Neural progenitor cell (in vitro differentiated cells): ENCODE data around the gene LRRC58. TPM values are rescaled to one million over a fixed set of nuclear protein-coding genes. Genes with fewer than 3 reads are reported as not detected.
"Not testable (repeated sequence)": the region's sequence is repeated elsewhere in the genome, so short reads cannot be mapped to it uniquely, and the experiment has no call there.

ENCODE experiments used
- DNase-seq: peaks from one replicate; pipeline ENCODE4 v3.0.0-alpha.2; 2016; ENCODE audit warnings: low spot score
- H2AFZ ChIP-seq: fragments of 200-600 bp; sonication (generic); replicated peaks from 2 replicates; pipeline ENCODE4 v1.6.1; 2016; ENCODE audit warnings: antibody characterized with exemption
- H3F3A ChIP-seq: fragments of 200-600 bp; sonication (generic); 2 replicates; pipeline ENCODE4 v1.6.1; 2016; ENCODE audit warnings: antibody characterized with exemption, low read depth
- H3K27ac ChIP-seq: fragments of 200-600 bp; sonication (generic); 2 replicates; pipeline ENCODE4 v1.5.1; 2016; ENCODE audit warnings: mild to moderate bottlenecking
- H3K27me3 ChIP-seq: fragments of 200-600 bp; sonication (generic); 2 replicates; pipeline ENCODE4 v1.6.1; 2016; ENCODE audit warnings: mild to moderate bottlenecking, moderate library complexity
- H3K36me3 ChIP-seq: fragments of 200-600 bp; sonication (generic); 2 replicates; pipeline ENCODE4 v1.5.1; 2016
- H3K4me1 ChIP-seq: fragments of 200-600 bp; sonication (generic); 2 replicates; pipeline ENCODE4 v1.6.1; 2016; ENCODE audit warnings: mixed run types
- H3K4me2 ChIP-seq: fragments of 200-600 bp; sonication (generic); 2 replicates; pipeline ENCODE4 v1.6.1; 2016
- H3K4me3 ChIP-seq: fragments of 200-600 bp; sonication (generic); 2 replicates; pipeline ENCODE4 v1.5.1; 2016
- H3K79me2 ChIP-seq: fragments of 200-600 bp; sonication (generic); 2 replicates; pipeline ENCODE4 v1.6.1; 2016; ENCODE audit warnings: low read depth
- H3K9ac ChIP-seq: fragments of 200-600 bp; sonication (generic); 2 replicates; pipeline ENCODE4 v1.6.1; 2016
- H3K9me3 ChIP-seq: fragments of 200-600 bp; sonication (generic); 2 replicates; pipeline ENCODE4 v1.5.1; 2016; ENCODE audit warnings: low read depth
- H4K20me1 ChIP-seq: fragments of 200-600 bp; sonication (generic); 2 replicates; pipeline ENCODE4 v1.6.1; 2016; ENCODE audit warnings: low read depth
- H3K27ac Mint-ChIP-seq: 3 replicates; pipeline ENCODE4 v1.8.0; 2021; ENCODE audit warnings: mixed read lengths
- H3K27me3 Mint-ChIP-seq: 2 replicates; pipeline ENCODE4 v1.8.0; 2022; ENCODE audit warnings: low read depth, mild to moderate bottlenecking, inconsistent platforms, moderate library complexity, mixed read lengths; ENCODE audit not compliant: insufficient read depth
- H3K36me3 Mint-ChIP-seq: 3 replicates; pipeline ENCODE4 v1.8.0; 2021; ENCODE audit warnings: mixed read lengths
- H3K4me1 Mint-ChIP-seq: 3 replicates; pipeline ENCODE4 v1.8.0; 2021; ENCODE audit warnings: mixed read lengths
- H3K4me3 Mint-ChIP-seq: 3 replicates; pipeline ENCODE4 v1.8.0; 2021; ENCODE audit warnings: mild to moderate bottlenecking, moderate library complexity, mixed read lengths
- H3K9me3 Mint-ChIP-seq: 3 replicates; pipeline ENCODE4 v1.8.0; 2020; ENCODE audit warnings: mixed read lengths
- EZH2 ChIP-seq: fragments of 200-600 bp; sonication (generic); IDR thresholded peaks from 2 replicates; pipeline ENCODE4 v1.6.1; 2017; ENCODE audit warnings: antibody characterized with exemption, mild to moderate bottlenecking, moderate library complexity
- EZH2phosphoT487 ChIP-seq: fragments of 200-600 bp; sonication (generic); IDR thresholded peaks from 2 replicates; pipeline ENCODE4 v1.6.1; 2017; ENCODE audit warnings: antibody characterized with exemption
- total RNA-seq: library from RNA; depleted of rRNA; stranded (reverse); fragments of >200 nt; gene quantifications from 2 replicates; pipeline ENCODE4 v1.2.3, GENCODE V29; 2015; ENCODE audit warnings: low replicate concordance
- TF ChIP-seq, protein P1 (sequence below): fragments of 200-600 bp; sonication (generic); IDR thresholded peaks from 2 replicates; pipeline ENCODE4 v1.5.1; 2017; ENCODE audit warnings: antibody characterized with exemption, mild to moderate bottlenecking

LRRC58 gene
- total RNA-seq, 1 donor from 2014 or later, result 29.2 TPM

GRCh38 chr3:120300971-120301370 lies 48.2 kb downstream of the LRRC58 start:
- no peak for DNase-seq
- TF ChIP-seq, protein P1, sequence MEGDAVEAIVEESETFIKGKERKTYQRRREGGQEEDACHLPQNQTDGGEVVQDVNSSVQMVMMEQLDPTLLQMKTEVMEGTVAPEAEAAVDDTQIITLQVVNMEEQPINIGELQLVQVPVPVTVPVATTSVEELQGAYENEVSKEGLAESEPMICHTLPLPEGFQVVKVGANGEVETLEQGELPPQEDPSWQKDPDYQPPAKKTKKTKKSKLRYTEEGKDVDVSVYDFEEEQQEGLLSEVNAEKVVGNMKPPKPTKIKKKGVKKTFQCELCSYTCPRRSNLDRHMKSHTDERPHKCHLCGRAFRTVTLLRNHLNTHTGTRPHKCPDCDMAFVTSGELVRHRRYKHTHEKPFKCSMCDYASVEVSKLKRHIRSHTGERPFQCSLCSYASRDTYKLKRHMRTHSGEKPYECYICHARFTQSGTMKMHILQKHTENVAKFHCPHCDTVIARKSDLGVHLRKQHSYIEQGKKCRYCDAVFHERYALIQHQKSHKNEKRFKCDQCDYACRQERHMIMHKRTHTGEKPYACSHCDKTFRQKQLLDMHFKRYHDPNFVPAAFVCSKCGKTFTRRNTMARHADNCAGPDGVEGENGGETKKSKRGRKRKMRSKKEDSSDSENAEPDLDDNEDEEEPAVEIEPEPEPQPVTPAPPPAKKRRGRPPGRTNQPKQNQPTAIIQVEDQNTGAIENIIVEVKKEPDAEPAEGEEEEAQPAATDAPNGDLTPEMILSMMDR, result no peak
- TF ChIP-seq EZH2 (no peak), EZH2phosphoT487 (no peak)
- H3K9me3 Mint-ChIP-seq, result no peaks in the 10 kb centered on the region
- H3K27me3 Mint-ChIP-seq, result no peaks in the 10 kb centered on the region
- no peaks in the 10 kb centered on the region for H3K9me3 ChIP-seq
- no peaks in the 10 kb centered on the region for H3K27me3 ChIP-seq
- H3K4me2 ChIP-seq, result no peak overlapping the region
- no peak overlapping the region for H3K27ac ChIP-seq
- H3K4me1 ChIP-seq, result peaks cover 6% of the 10 kb centered on the region
- H3K79me2 ChIP-seq, result no peaks in the 10 kb centered on the region
- H3K36me3 Mint-ChIP-seq, result no peaks in the 10 kb centered on the region
- H4K20me1 ChIP-seq, result no peaks in the 10 kb centered on the region
- H3F3A ChIP-seq, result no peaks in the 10 kb centered on the region
- no peak overlapping the region for H2AFZ ChIP-seq
- no peak overlapping the region for H3K27ac Mint-ChIP-seq
- H3K4me1 Mint-ChIP-seq, result peaks cover 6% of the 10 kb centered on the region
- H3K4me3 ChIP-seq, result no peak overlapping the region
- no peak overlapping the region for H3K9ac ChIP-seq
- H3K36me3 ChIP-seq, result no peaks in the 10 kb centered on the region
- no peak overlapping the region for H3K4me3 Mint-ChIP-seq

DNA sequence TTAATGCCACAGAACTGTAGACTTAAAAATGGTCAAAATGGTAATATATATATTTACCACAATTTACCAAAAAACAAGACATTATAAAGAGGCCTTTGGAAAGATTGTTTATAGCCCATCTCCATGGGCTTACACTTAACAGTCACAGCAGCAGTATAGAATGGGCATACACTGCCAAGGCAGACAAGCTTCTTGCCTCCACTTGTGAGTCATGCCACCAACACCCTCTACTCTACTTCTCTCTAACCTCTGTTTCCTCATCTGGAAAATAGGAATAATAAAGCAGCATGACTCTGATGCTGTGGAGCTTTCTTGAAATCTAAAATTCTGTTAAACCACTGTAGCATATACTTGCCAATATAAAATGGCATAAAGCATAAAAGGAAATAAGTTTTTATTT lies 49.8 kb downstream of the LRRC58 start:
- H3K27ac Mint-ChIP-seq, result no peak overlapping the region

GRCh38 chr3:120298996-120299395 lies 50.2 kb downstream of the LRRC58 start:
- H3K4me1 Mint-ChIP-seq, result peaks cover 4% of the 10 kb centered on the region
- TF ChIP-seq, protein P1, result no peak
- no peak for TF ChIP-seq EZH2
- no peak for TF ChIP-seq EZH2phosphoT487

More for the DNA sequence above, 49.8 kb downstream of the LRRC58 start:
- peaks cover 4% of the 10 kb centered on the region for H3K4me1 Mint-ChIP-seq
- no peak overlapping the region for H3K4me3 Mint-ChIP-seq
- H3K9me3 ChIP-seq, result no peaks in the 10 kb centered on the region
- H3K9me3 Mint-ChIP-seq, result peaks cover 2% of the 10 kb centered on the region
- H3K4me3 ChIP-seq, result no peak overlapping the region
- TF ChIP-seq, protein P1, result no peak
- TF ChIP-seq EZH2 (no peak), EZH2phosphoT487 (no peak)
- no peaks in the 10 kb centered on the region for H3K36me3 Mint-ChIP-seq
- no peak overlapping the region for H3K4me2 ChIP-seq
- no peak overlapping the region for H3K9ac ChIP-seq
- no peaks in the 10 kb centered on the region for H3K36me3 ChIP-seq
- H3K79me2 ChIP-seq, result no peaks in the 10 kb centered on the region
- no peaks in the 10 kb centered on the region for H3K27me3 Mint-ChIP-seq
- no peaks in the 10 kb centered on the region for H4K20me1 ChIP-seq
- DNase-seq, result no peak
- H3K4me1 ChIP-seq, result peaks cover 6% of the 10 kb centered on the region
- no peak overlapping the region for H2AFZ ChIP-seq
- no peak overlapping the region for H3K27ac ChIP-seq
- no peaks in the 10 kb centered on the region for H3F3A ChIP-seq
- no peaks in the 10 kb centered on the region for H3K27me3 ChIP-seq

GRCh38 chr3:120291552-120291951 lies 57.6 kb downstream of the LRRC58 start:
- H3K27ac ChIP-seq, DNase-seq, H3K4me2 ChIP-seq, H3K79me2 ChIP-seq, H3K4me1 ChIP-seq, H3K4me3 ChIP-seq, H3K27ac Mint-ChIP-seq, H3K4me3 Mint-ChIP-seq, H4K20me1 ChIP-seq, H3K27me3 ChIP-seq, H3K27me3 Mint-ChIP-seq, H3K36me3 ChIP-seq, H3K4me1 Mint-ChIP-seq, H3K9me3 ChIP-seq, H3F3A ChIP-seq, H2AFZ ChIP-seq, H3K9ac ChIP-seq: not testable (repeated sequence)
- H3K9me3 Mint-ChIP-seq, result peaks cover 33% of the 10 kb centered on the region
- peaks cover 11% of the 10 kb centered on the region for H3K36me3 Mint-ChIP-seq

More at GRCh38 chr3:120298996-120299395, 50.2 kb downstream of the LRRC58 start:
- Histone ChIP-seq H4K20me1 (no peaks in the 10 kb centered on the region), H2AFZ (no peak overlapping the region), H3K9me3 (no peaks in the 10 kb centered on the region), H3K36me3 (no peaks in the 10 kb centered on the region), H3K4me1 (peaks cover 6% of the 10 kb centered on the region), H3K4me3 (no peak overlapping the region), H3K9ac (no peak overlapping the region), H3K27ac (no peak overlapping the region), H3K4me2 (no peak overlapping the region), H3K27me3 (no peaks in the 10 kb centered on the region), H3F3A (no peaks in the 10 kb centered on the region), H3K79me2 (no peaks in the 10 kb centered on the region)
- Mint-ChIP-seq H3K36me3 (peaks cover under 1% of the 10 kb centered on the region), H3K4me3 (no peak overlapping the region), H3K27ac (no peak overlapping the region), H3K9me3 (peaks cover 6% of the 10 kb centered on the region), H3K27me3 (no peaks in the 10 kb centered on the region)
- DNase-seq, result no peak
